C4-2B (cell line): ENCODE measurements around the gene MTIF2.
A peak's percentile ranks its signal among the peaks of the same experiment; 100 is the strongest.

Experiments used
- H3K27ac ChIP-seq: fragments of 450-650 bp; 2 replicates; pipeline ENCODE4 v1.5.1; 2017
- CTCF ChIP-seq: fragments of 450-650 bp; conservative IDR thresholded peaks from 2 replicates; pipeline ENCODE4 v1.5.1; 2017; ENCODE audit warnings: mild to moderate bottlenecking
- ZFX ChIP-seq: fragments of 450-650 bp; IDR thresholded peaks from 2 replicates; pipeline ENCODE4 v1.6.1; 2017

Gene MTIF2

GRCh38 chr2:55268907-55269644, at the start of gene MTIF2:
Gene MTIF2, minus strand, starts transcription at chr2:55269231. Its CDS starts 5,373 bp downstream, at chr2:55263858.
- 0 out of 2 replicates have a peak, but pooled peaks have one; percentile 8 for TF ChIP-seq CTCF
- peak; percentile 43; the same call in 1 of the 2 replicates for TF ChIP-seq ZFX
- H3K27ac ChIP-seq = peak within 1 kb of the TSS; percentile 87

GRCh38 chr2:55314985-55315384, 46.0 kb upstream of the MTIF2 start:
- no peak overlapping the region for H3K27ac ChIP-seq
- TF ChIP-seq ZFX (no peak), CTCF (no peak)

GRCh38 chr2:55311444-55311870, 42.4 kb upstream of the MTIF2 start:
- no peak for TF ChIP-seq ZFX
- no peak overlapping the region for H3K27ac ChIP-seq

- H3K27ac ChIP-seq = no peak overlapping the region
- no peak for TF ChIP-seq CTCF
- TF ChIP-seq ZFX = no peak
These were observed 40.4 kb upstream of the MTIF2 start for GRCh38 chr2:55309446-55309845.

DNA sequence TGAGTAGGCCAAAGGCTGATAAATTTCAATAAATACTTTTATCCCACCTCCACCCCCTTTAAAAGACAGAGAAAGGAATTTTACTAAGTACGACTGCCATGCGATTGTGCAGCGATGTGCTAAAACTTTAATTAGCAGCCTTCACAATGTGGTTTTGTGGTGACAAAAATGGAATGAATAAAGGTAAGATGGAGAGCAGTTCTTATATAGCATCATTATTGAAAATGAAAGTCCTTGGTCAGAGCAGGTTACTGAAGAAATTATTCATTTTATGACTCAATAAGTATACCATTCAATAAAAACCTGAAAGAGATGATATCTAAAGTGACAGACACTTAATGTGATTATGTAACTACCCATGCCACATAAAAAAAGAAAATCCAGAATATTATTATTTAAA, 33.2 kb upstream of the MTIF2 start:
- H3K27ac ChIP-seq = no peak overlapping the region
- TF ChIP-seq CTCF (no peak), ZFX (no peak)

DNA sequence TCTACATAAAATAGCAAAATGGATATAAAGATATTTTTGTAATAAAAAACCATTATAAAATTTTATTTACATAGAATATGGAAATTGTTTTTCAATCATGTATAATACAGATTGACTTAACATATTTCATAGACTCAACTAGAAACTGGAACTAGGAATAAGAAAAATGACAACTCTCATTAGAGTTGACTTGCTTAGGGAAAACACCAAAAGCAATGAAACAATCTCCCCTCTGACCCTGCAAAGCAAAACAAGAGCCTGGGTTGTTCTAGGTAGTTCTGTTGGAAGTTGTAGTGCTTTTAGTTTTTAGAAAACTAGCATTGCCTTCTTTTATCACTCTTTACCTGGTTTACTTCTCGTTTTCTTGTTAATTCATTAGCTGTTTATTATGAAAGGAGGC, 32.2 kb upstream of the MTIF2 start:
- TF ChIP-seq CTCF (no peak), ZFX (no peak)
- no peak overlapping the region for H3K27ac ChIP-seq

GRCh38 chr2:55296393-55296792, 27.4 kb upstream of the MTIF2 start:
- no peak overlapping the region for H3K27ac ChIP-seq
- TF ChIP-seq ZFX (no peak), CTCF (no peak)

DNA sequence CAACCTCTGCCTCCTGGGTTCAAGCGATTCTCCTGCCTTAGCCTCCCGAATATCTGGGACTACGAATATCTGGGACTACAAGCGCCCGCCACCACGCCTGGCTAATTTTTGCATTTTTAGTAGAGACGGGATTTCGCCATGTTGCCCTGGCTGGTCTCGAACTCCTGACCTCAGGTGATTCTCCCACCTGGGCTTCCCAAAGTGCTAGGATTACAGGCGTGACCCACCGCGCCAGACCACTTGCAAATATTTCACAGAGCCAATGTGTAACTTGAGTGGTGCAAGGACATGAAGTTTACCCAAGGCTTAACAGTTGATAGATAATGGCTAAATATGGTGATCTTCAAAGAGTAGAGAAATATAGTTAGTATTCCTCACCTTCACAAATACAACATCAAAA, 14.1 kb upstream of the MTIF2 start:
- peak overlapping the region; percentile 79 for H3K27ac ChIP-seq
- TF ChIP-seq CTCF (no peak), ZFX (no peak)
